Endodermal cell (in vitro differentiated cells): Measurements from ENCODE around the gene SEMA4G. TPM values are rescaled to one million over a fixed set of nuclear protein-coding genes. Genes with fewer than 3 reads are reported as not detected.

ENCODE experiments used
- DNase-seq: peaks from one replicate; pipeline ENCODE4 v3.0.0-alpha.2; 2017
- H3K27ac ChIP-seq: 2 replicates; pipeline ENCODE4 v1.5.1; 2013; ENCODE audit warnings: mild to moderate bottlenecking, low read depth, low read length, moderate library complexity
- H3K27me3 ChIP-seq: 2 replicates; pipeline ENCODE4 v1.6.1; 2013; ENCODE audit warnings: mild to moderate bottlenecking, low read length, moderate library complexity; ENCODE audit not compliant: insufficient read depth, control insufficient read depth, poor library complexity, severe bottlenecking
- H3K36me3 ChIP-seq: 2 replicates; pipeline ENCODE4 v1.7.0; 2013; ENCODE audit warnings: mild to moderate bottlenecking, low read length, moderate library complexity; ENCODE audit not compliant: control insufficient read depth, insufficient read depth
- H3K4me1 ChIP-seq: one replicate; pipeline ENCODE4 v1.7.0; 2013; ENCODE audit warnings: low read length; ENCODE audit not compliant: control insufficient read depth, insufficient read depth
- H3K4me3 ChIP-seq: 2 replicates; pipeline ENCODE4 v1.5.1; 2013; ENCODE audit warnings: mild to moderate bottlenecking, low read length, moderate library complexity
- H3K9ac ChIP-seq: 2 replicates; pipeline ENCODE4 v1.6.1; 2013; ENCODE audit warnings: mild to moderate bottlenecking, low read length, moderate library complexity; ENCODE audit not compliant: poor library complexity, severe bottlenecking; ENCODE audit errors: extremely low read depth
- H3K9me3 ChIP-seq: 2 replicates; pipeline ENCODE4 v1.6.1; 2013; ENCODE audit warnings: mild to moderate bottlenecking, low read length, moderate library complexity; ENCODE audit not compliant: control insufficient read depth
- H3K27ac Mint-ChIP-seq: 2 replicates; pipeline ENCODE4 v1.8.0; 2020; ENCODE audit warnings: mixed read lengths
- H3K27me3 Mint-ChIP-seq: 2 replicates; pipeline ENCODE4 v1.8.0; 2021; ENCODE audit warnings: mild to moderate bottlenecking, mixed read lengths; ENCODE audit not compliant: insufficient read depth
- H3K36me3 Mint-ChIP-seq: 2 replicates; pipeline ENCODE4 v1.8.0; 2020; ENCODE audit warnings: low read depth, mixed read lengths
- H3K4me1 Mint-ChIP-seq: 2 replicates; pipeline ENCODE4 v1.8.0; 2020; ENCODE audit warnings: mixed read lengths
- H3K4me3 Mint-ChIP-seq: 2 replicates; pipeline ENCODE4 v1.8.0; 2020; ENCODE audit warnings: mild to moderate bottlenecking, moderate library complexity, mixed read lengths
- H3K9me3 Mint-ChIP-seq: 2 replicates; pipeline ENCODE4 v1.8.0; 2020; ENCODE audit warnings: mild to moderate bottlenecking, mixed read lengths
- whole genome bisulfite sequencing, 2 experiments: methylation state at CpG; one replicate each; pipeline versions ENCODE4 v1.1.5 to v1.1.7; 2013; ENCODE audit warnings: missing lambda C conversion rate in 2 of 2, mixed read lengths in 1 of 2; ENCODE audit not compliant: insufficient coverage in 1 of 2, insufficient read length in 1 of 2; 5-methylcytosine and 5-hydroxymethylcytosine counted together
- total RNA-seq, 2 donors: library from RNA; stranded (reverse); fragmentation: NEBNext Ultra II Directional in 1 of 2; extraction: Animal tissue kit (Norgen Biotek cat#: 25700) in 1 of 2; gene quantifications; 2 replicates in 1 of 2; 3 replicates in 1 of 2; pipeline ENCODE4 v1.2.1, GENCODE V29; 2021
- TF ChIP-seq, protein P1 (sequence below): fragments of 200-600 bp; sonication (generic); conservative IDR thresholded peaks from 2 replicates; pipeline ENCODE4 v1.5.0; 2021; ENCODE audit warnings: antibody characterized with exemption, mild to moderate bottlenecking

The SEMA4G gene
- total RNA-seq, 2 donors from 2014 or later: 20.1 to 36.6 TPM

DNA sequence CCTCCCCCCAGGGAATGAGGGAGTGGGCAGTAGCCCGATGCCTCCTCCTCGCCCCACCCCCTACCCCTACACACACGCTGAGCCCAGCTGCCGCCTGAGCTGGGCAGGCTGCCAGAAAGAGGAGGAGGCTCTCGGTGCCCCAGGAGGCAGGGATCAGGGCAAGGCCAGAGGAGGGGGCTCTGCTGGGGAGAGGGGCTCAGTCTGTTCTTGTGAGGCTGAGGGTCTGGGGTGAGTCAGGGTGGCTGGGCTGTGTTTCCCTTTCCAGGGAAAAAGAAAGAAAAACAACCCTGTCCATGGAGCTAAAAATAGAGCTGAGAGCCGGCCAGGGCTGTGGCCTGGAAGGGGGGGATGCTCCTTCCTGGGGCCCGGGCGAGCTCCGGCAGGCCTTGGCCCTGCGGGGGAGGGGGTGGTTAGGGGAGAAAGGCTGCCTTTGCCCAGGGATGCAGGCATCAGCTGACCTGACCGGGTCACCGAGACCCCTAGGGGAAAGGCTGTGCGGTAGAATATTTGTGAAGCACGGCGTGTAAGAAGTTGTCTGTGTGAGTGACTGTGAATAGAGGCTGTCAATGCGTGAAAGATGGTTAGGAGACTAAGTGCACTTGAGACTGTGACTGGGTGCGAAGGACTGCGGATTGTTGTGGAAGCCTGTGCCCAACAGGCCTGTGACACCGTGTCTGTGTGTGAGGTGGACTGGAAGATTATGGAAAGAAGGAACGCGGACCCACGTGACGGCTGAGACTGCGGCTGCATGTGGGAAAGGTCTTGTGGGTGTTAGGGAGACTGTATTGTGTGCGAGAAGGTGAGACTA, 29.1 kb downstream of the SEMA4G start:
- 12 to 19% methylated on average over 10 to 25 of the region's 25 CpGs for WGBS, 2 experiments
- H3K4me3 ChIP-seq: peak overlapping the region; percentile 88
- Mint-ChIP-seq H3K27ac (peak overlapping the region; percentile 91), H3K27me3 (no peaks in the 10 kb centered on the region), H3K9me3 (no peaks in the 10 kb centered on the region), H3K4me1 (peaks cover 39% of the 10 kb centered on the region), H3K4me3 (peak overlapping the region; percentile 67), H3K36me3 (peaks cover 12% of the 10 kb centered on the region)
- no peaks in the 10 kb centered on the region for H3K9me3 ChIP-seq
- TF ChIP-seq, protein P1, sequence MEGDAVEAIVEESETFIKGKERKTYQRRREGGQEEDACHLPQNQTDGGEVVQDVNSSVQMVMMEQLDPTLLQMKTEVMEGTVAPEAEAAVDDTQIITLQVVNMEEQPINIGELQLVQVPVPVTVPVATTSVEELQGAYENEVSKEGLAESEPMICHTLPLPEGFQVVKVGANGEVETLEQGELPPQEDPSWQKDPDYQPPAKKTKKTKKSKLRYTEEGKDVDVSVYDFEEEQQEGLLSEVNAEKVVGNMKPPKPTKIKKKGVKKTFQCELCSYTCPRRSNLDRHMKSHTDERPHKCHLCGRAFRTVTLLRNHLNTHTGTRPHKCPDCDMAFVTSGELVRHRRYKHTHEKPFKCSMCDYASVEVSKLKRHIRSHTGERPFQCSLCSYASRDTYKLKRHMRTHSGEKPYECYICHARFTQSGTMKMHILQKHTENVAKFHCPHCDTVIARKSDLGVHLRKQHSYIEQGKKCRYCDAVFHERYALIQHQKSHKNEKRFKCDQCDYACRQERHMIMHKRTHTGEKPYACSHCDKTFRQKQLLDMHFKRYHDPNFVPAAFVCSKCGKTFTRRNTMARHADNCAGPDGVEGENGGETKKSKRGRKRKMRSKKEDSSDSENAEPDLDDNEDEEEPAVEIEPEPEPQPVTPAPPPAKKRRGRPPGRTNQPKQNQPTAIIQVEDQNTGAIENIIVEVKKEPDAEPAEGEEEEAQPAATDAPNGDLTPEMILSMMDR: no peak
- no peaks in the 10 kb centered on the region for H3K27me3 ChIP-seq
- peak overlapping the region; percentile 97 for H3K27ac ChIP-seq
- H3K36me3 ChIP-seq: peaks cover 25% of the 10 kb centered on the region
- H3K4me1 ChIP-seq: peaks cover 3% of the 10 kb centered on the region
- DNase-seq: peak; percentile 89
- H3K9ac ChIP-seq: peak overlapping the region; percentile 78

DNA sequence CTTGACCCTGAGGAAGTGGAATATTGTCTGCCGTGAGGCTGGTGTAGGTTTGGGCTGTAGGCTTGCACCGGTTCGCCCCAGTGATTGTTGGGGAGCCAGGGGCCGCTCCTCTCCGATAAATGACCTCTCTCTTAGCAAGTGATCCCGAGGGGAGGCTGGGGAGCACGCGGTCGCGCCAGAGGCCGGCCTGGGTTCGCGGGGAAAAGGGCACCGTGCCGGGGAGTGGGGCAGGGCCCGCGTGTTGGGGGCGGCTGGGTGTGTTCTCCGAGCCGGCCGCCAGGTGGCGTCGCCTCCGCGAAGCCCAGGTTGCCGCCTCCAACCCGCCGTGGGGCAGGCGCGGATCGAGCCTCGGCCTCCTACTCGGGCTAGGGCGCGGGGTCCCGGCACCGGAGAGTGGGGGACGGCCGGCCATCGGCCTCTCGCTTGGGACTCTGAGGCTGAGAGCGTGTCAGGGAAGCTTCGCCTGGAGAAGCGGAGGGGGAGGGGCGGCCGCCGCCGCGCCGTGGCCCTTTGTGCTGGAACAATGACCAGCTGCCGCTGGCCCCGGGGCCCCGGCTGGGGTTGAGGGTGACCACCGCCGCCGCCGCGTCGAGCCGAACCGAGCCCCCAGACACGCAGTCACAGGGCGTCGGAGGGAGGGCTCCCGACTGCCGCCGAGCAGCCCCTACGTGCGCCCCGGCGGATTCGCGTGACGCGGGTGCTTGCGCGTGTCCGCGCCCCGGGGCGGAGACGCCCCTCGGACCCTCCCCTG, 29.9 kb downstream of the SEMA4G start:
- TF ChIP-seq, protein P1: peak; percentile 95
- peak overlapping the region; percentile 91 for H3K27ac Mint-ChIP-seq
- H3K36me3 Mint-ChIP-seq: peaks cover 12% of the 10 kb centered on the region
- 1 to 16% methylated on average over 9 to 83 of the region's 83 CpGs for WGBS, 2 experiments
- Histone ChIP-seq H3K27me3 (no peaks in the 10 kb centered on the region), H3K4me3 (peak overlapping the region; percentile 88), H3K27ac (peak overlapping the region; percentile 97), H3K36me3 (peaks cover 25% of the 10 kb centered on the region), H3K9me3 (no peaks in the 10 kb centered on the region), H3K9ac (peak overlapping the region; percentile 78), H3K4me1 (peaks cover 3% of the 10 kb centered on the region)
- peaks cover 37% of the 10 kb centered on the region for H3K4me1 Mint-ChIP-seq
- H3K4me3 Mint-ChIP-seq: peak overlapping the region; percentile 67
- DNase-seq: peak; percentile 92
- H3K9me3 Mint-ChIP-seq: no peaks in the 10 kb centered on the region
- no peaks in the 10 kb centered on the region for H3K27me3 Mint-ChIP-seq

DNA sequence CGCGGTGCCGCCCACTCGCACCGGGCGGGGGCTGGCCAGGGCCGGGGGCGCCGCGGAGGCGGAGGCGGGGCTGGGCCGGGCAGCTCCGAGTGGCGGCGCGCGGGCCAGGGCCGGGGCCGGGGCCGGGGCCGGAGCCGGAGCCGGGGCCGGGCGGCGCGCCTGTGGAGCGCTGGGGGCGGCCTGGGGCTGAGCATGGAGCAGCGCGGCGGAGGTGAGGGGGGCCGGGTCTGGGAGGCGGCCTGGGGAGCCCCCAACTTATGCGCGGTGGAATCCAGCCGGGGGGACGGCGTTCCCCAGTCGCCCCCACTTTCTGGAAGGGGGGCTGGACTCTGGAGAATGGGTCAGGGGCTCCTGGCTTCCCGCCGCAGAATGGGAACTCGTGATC, 30.4 kb downstream of the SEMA4G start, which contains the start of gene LZTS2:
TSS of gene LZTS2 (plus strand) at position 67 of the 385 bp plus-strand sequence. CDS start 2,731 bp downstream, outside the sequence.
- H3K36me3 ChIP-seq: peaks cover 26% of the 10 kb centered on the region
- no peaks in the 10 kb centered on the region for H3K9me3 Mint-ChIP-seq
- H3K9me3 ChIP-seq: no peaks in the 10 kb centered on the region
- peaks cover 31% of the 10 kb centered on the region for H3K4me1 Mint-ChIP-seq
- WGBS, 2 experiments: 0 to 1% methylated on average over 13 to 43 of the region's 44 CpGs
- peak within 1 kb of the TSS; percentile 95 for H3K4me3 ChIP-seq
- peak within 1 kb of the TSS; percentile 78 for H3K9ac ChIP-seq
- peak within 1 kb of the TSS; percentile 97 for H3K27ac ChIP-seq
- H3K36me3 Mint-ChIP-seq: peaks cover 12% of the 10 kb centered on the region
- no peaks in the 10 kb centered on the region for H3K27me3 Mint-ChIP-seq
- DNase-seq: no peak
- H3K27ac Mint-ChIP-seq: peak within 1 kb of the TSS; percentile 93
- peaks cover 3% of the 10 kb centered on the region for H3K4me1 ChIP-seq
- TF ChIP-seq, protein P1: no peak
- peak within 1 kb of the TSS; percentile 67 for H3K4me3 Mint-ChIP-seq
- no peaks in the 10 kb centered on the region for H3K27me3 ChIP-seq
